Cardiac muscle cell (in vitro differentiated cells and primary cell): ENCODE results near the gene PTPN4. TPM values are rescaled to one million over a fixed set of nuclear protein-coding genes. Genes with fewer than 3 reads are reported as not detected.

ENCODE experiments used
- DNase-seq, 2 donors: peaks; one replicate each; pipeline versions ENCODE4 v3.0.0 to v3.0.0-alpha.2; 2010 to 2017; ENCODE audit warnings: low read depth in 1 of 2, low spot score in 1 of 2
- H3K27ac ChIP-seq: fragments of 200-600 bp; sonication (generic); 2 replicates; pipeline ENCODE4 v1.5.1; 2016
- H3K27me3 ChIP-seq: fragments of 200-600 bp; sonication (generic); 2 replicates; pipeline ENCODE4 v1.6.0; 2016; ENCODE audit warnings: control low read depth
- H3K36me3 ChIP-seq: fragments of 200-600 bp; sonication (generic); 2 replicates; pipeline ENCODE4 v1.5.1; 2016; ENCODE audit warnings: control low read depth
- H3K4me1 ChIP-seq: fragments of 200-600 bp; sonication (generic); 2 replicates; pipeline ENCODE4 v1.8.1; 2017; ENCODE audit warnings: low read depth, mild to moderate bottlenecking, mixed run types
- H3K4me3 ChIP-seq: fragments of 200-600 bp; sonication (generic); 2 replicates; pipeline ENCODE4 v1.5.1; 2016; ENCODE audit warnings: mild to moderate bottlenecking
- H3K9me3 ChIP-seq: fragments of 200-600 bp; sonication (generic); 2 replicates; pipeline ENCODE4 v1.5.1; 2017; ENCODE audit warnings: low read depth, mild to moderate bottlenecking, control low read depth
- polyA plus RNA-seq: library from polyadenylated mRNA; unstranded; fragments of >200 nt; fragmentation: Nextera tagmentation; extraction: Ambion mirVana; gene quantifications from 2 replicates; pipeline ENCODE4 v1.2.1, GENCODE V29; 2016
- total RNA-seq: library from RNA; depleted of rRNA; stranded (reverse); fragments of >200 nt; gene quantifications from 2 replicates; pipeline ENCODE4 v1.2.3, GENCODE V29; 2016
- TF ChIP-seq, protein P1 (sequence below): IDR thresholded peaks from 2 replicates; pipeline ENCODE4 v1.5.1; 2012; ENCODE audit warnings: low read depth, mild to moderate bottlenecking, low read length

The PTPN4 gene
- total and polyA plus RNA-seq, 2 experiments from 2014 or later = 26.3 to 70.3 TPM

DNA sequence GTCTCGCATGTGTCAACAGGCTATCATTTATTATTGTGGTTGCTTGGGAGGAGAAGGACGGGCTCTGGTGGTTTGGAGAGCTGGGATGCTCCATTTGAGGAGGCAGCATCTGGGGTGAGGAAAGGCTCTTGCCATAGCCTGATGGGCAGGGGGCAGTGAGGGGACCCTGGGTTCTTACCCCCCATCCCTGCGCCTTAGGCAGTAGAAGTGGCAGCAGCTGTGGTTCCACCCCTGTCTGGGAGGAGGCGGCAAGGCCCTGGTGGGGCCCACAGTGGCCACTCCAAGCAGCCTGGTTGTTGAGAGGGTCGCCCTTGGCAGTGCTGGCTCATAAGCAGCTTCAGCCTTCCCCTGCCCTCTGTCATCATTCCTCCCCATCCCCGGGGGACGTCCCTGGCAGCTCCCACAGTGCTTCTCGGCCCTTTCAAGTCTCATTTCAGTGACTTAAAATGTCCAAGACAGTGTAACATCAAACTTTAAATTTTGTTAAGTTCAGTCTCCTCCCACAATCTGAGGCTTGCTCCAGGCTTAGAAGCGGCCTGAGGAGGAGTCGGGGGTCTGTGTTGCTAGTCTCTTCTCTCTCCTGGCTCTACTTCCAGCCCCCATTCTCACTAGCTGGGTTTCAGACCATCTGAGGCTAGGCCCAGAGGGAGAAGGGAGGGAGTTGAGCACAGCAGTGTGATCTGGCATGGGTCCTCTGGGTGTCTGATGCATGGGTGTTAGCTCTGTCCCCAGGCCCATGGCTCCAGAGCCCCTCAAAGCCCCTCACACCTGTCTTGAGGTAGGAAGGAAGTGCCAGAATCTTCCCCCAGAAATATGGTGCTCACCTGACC lies 34.9 kb upstream of the PTPN4 start:
- TF ChIP-seq, protein P1, sequence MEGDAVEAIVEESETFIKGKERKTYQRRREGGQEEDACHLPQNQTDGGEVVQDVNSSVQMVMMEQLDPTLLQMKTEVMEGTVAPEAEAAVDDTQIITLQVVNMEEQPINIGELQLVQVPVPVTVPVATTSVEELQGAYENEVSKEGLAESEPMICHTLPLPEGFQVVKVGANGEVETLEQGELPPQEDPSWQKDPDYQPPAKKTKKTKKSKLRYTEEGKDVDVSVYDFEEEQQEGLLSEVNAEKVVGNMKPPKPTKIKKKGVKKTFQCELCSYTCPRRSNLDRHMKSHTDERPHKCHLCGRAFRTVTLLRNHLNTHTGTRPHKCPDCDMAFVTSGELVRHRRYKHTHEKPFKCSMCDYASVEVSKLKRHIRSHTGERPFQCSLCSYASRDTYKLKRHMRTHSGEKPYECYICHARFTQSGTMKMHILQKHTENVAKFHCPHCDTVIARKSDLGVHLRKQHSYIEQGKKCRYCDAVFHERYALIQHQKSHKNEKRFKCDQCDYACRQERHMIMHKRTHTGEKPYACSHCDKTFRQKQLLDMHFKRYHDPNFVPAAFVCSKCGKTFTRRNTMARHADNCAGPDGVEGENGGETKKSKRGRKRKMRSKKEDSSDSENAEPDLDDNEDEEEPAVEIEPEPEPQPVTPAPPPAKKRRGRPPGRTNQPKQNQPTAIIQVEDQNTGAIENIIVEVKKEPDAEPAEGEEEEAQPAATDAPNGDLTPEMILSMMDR = no peak
- Histone ChIP-seq H3K27ac (no peak overlapping the region), H3K36me3 (no peaks in the 10 kb centered on the region), H3K9me3 (no peaks in the 10 kb centered on the region), H3K4me1 (no peaks in the 10 kb centered on the region), H3K4me3 (no peak overlapping the region), H3K27me3 (no peaks in the 10 kb centered on the region)
- no peak for DNase-seq

DNA sequence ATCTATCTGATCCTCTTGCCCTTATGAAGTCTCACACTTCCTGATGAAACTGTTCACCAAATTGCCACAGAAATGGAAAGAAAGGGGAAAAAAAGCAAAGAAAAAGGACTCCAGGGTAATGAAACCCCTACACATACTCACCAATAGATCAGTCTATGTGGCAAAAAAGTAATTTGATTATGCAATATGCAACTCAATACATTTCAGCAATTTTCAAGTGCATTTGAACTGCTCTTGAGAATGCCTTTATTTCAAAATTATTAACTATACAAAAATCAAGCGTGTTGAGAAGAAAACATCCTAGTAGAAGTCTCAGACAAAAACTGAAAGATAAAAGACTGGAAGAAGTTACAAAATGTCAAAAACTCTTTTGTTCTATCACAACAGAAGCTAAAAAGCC lies 32.2 kb upstream of the PTPN4 start:
- TF ChIP-seq, protein P1 = no peak
- Histone ChIP-seq H3K36me3 (no peaks in the 10 kb centered on the region), H3K4me3 (no peak overlapping the region), H3K9me3 (no peaks in the 10 kb centered on the region), H3K4me1 (no peaks in the 10 kb centered on the region), H3K27ac (no peak overlapping the region), H3K27me3 (no peaks in the 10 kb centered on the region)
- no peak for DNase-seq

DNA sequence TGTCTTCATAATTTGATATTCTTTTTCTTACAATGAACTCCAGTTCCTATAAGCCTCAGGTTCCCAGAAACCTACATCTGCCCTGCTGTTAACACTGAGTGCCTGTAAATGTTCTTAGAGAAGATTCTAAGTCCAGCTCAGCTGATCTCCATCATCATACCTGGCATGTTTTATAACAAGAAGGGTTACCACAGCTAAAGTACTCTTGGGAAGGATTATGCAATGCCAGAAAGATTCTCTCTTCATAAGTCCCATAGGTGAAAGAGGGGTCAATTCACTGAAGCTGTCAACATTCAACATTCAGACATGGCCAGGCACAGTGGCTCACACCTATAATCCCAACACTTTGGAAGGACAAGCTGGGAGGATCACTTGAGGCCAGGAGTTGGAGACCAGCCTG lies 31.3 kb upstream of the PTPN4 start:
- TF ChIP-seq, protein P1 = no peak
- Histone ChIP-seq H3K4me1 (no peaks in the 10 kb centered on the region), H3K36me3 (no peaks in the 10 kb centered on the region), H3K4me3 (no peak overlapping the region), H3K27ac (no peak overlapping the region), H3K27me3 (no peaks in the 10 kb centered on the region), H3K9me3 (no peaks in the 10 kb centered on the region)
- no peak for DNase-seq

DNA sequence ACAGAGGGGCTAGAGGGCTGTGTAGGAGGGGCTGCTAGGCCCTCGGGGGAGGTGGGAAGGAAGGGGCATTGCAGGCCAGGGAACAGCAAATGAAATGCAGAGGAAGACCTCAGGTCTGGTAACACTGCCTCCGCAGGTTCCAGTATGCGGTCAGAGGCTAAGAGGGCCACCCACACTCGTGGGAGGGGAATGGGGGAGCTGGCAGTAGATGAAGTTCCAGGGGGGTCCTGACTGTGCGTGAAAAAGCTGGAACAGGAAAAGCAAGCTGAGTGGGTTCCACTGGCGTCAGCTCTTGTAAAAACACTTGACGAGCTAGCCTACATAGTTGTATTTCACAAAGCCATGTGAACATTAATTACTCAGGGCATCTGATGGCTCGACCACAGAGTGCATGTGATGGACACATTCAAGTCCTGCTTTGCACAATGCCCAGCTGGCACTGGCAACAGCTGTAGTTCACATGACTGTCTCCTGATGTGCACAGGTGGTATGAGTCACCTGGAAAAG lies 29.0 kb upstream of the PTPN4 start:
- Histone ChIP-seq H3K9me3 (no peaks in the 10 kb centered on the region), H3K36me3 (no peaks in the 10 kb centered on the region), H3K27me3 (no peaks in the 10 kb centered on the region), H3K4me1 (no peaks in the 10 kb centered on the region), H3K27ac (no peak overlapping the region), H3K4me3 (no peak overlapping the region)
- TF ChIP-seq, protein P1 = no peak
- DNase-seq = no peak

DNA sequence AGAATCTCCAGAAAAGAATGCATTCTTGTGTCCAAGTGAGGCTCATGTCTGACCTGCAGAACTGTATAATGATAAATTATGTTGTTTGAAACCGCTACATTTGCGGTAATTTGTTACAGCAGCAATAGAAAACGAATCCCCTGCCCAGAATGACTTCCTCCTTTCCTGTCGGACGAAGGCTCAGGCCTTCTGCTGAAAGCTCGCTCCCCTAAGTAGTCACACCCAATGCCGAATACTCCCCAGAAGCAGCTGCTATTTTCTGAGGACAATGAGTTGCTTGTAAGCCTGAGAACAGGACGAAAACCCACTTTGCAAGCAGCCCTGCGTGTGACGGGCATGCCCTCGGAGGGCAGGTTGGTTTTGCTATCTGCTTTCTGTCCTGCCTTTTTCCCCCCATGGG lies 27.7 kb upstream of the PTPN4 start:
- no peaks in the 10 kb centered on the region for H3K9me3 ChIP-seq
- no peak for DNase-seq
- H3K4me1 ChIP-seq = no peaks in the 10 kb centered on the region
- H3K36me3 ChIP-seq = no peaks in the 10 kb centered on the region
- no peak overlapping the region for H3K4me3 ChIP-seq
- TF ChIP-seq, protein P1 = no peak
- no peak overlapping the region for H3K27ac ChIP-seq
- no peaks in the 10 kb centered on the region for H3K27me3 ChIP-seq
